KMS-11 (cell line): ENCODE results near the gene NPS.

Experiments
- H2AFZ ChIP-seq: fragments of 200-600 bp; sonication (generic); 2 replicates; pipeline ENCODE4 v1.6.1; 2016; ENCODE audit warnings: antibody characterized with exemption, mixed run types, low read depth
- H3K27ac ChIP-seq: fragments of 200-600 bp; sonication (generic); 2 replicates; pipeline ENCODE4 v1.6.1; 2016; ENCODE audit warnings: mild to moderate bottlenecking, mixed run types
- H3K27me3 ChIP-seq: fragments of 200-600 bp; sonication (generic); 2 replicates; pipeline ENCODE4 v1.6.1; 2017; ENCODE audit warnings: mild to moderate bottlenecking, low read depth, mixed run types, moderate library complexity; ENCODE audit not compliant: insufficient read depth
- H3K36me3 ChIP-seq: fragments of 200-600 bp; sonication (generic); 2 replicates; pipeline ENCODE4 v1.6.1; 2017; ENCODE audit warnings: mild to moderate bottlenecking, mixed run types; ENCODE audit not compliant: insufficient read depth
- H3K4me1 ChIP-seq: fragments of 200-600 bp; sonication (generic); 2 replicates; pipeline ENCODE4 v1.6.1; 2016; ENCODE audit warnings: mild to moderate bottlenecking, low read depth, mixed run types; ENCODE audit not compliant: poor library complexity, severe bottlenecking
- H3K4me2 ChIP-seq: fragments of 200-600 bp; sonication (generic); 2 replicates; pipeline ENCODE4 v1.7.0; 2016; ENCODE audit warnings: mild to moderate bottlenecking, mixed run types
- H3K4me3 ChIP-seq: fragments of 200-600 bp; sonication (generic); IDR thresholded peaks from 2 replicates; pipeline ENCODE4 v1.6.1; 2017; ENCODE audit warnings: low read depth, low read length, mixed read lengths; ENCODE audit not compliant: insufficient read depth
- H3K79me2 ChIP-seq: fragments of 200-600 bp; sonication (generic); 2 replicates; pipeline ENCODE4 v1.6.1; 2016; ENCODE audit warnings: low read depth, mixed run types; ENCODE audit not compliant: insufficient read depth
- H3K9ac ChIP-seq: fragments of 200-600 bp; sonication (generic); 2 replicates; pipeline ENCODE4 v1.6.1; 2016; ENCODE audit warnings: mild to moderate bottlenecking, mixed run types
- H4K20me1 ChIP-seq: fragments of 200-600 bp; sonication (generic); 2 replicates; pipeline ENCODE4 v1.6.1; 2016; ENCODE audit warnings: mild to moderate bottlenecking, mixed run types; ENCODE audit not compliant: insufficient read depth
- CTCF ChIP-seq: fragments of 200-600 bp; sonication (generic); conservative IDR thresholded peaks from 2 replicates; pipeline ENCODE4 v1.6.1; 2017; ENCODE audit warnings: low read depth, mild to moderate bottlenecking, antibody characterized with exemption, low read length, moderate library complexity, mixed read lengths

The NPS gene

DNA sequence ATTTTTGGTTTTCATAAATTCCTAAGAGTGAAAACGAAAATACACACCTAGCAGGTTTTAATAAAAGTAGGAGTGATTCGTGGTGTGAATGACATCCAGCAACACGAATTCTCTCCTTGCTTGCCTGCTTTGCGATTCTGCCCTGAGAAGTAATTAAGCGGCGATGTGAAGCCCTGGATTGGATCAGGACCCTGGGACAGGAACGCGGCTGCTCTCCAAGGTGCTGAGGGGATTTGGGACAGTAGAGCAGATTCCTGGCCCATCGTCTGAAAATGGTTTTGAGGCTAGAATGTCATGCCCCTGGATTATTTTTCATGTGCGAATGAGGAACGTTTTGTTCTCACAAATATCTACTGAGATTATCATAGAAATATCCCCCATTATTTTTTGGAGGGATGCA is 7.8 kb downstream of the NPS start:
- no peak overlapping the region for H2AFZ ChIP-seq
- H4K20me1 ChIP-seq = no peaks in the 10 kb centered on the region
- H3K27me3 ChIP-seq = no peaks in the 10 kb centered on the region
- no peak overlapping the region for H3K4me3 ChIP-seq
- no peaks in the 10 kb centered on the region for H3K4me1 ChIP-seq
- no peak overlapping the region for H3K27ac ChIP-seq
- no peaks in the 10 kb centered on the region for H3K36me3 ChIP-seq
- no peak overlapping the region for H3K9ac ChIP-seq
- no peak overlapping the region for H3K4me2 ChIP-seq
- H3K79me2 ChIP-seq = no peaks in the 10 kb centered on the region
- no peak for TF ChIP-seq CTCF

- Histone ChIP-seq H3K4me1 (no peaks in the 10 kb centered on the region), H3K4me2 (no peak overlapping the region)
Measured at GRCh38 chr10:127561647-127562046, 12.5 kb downstream of the NPS start.

DNA sequence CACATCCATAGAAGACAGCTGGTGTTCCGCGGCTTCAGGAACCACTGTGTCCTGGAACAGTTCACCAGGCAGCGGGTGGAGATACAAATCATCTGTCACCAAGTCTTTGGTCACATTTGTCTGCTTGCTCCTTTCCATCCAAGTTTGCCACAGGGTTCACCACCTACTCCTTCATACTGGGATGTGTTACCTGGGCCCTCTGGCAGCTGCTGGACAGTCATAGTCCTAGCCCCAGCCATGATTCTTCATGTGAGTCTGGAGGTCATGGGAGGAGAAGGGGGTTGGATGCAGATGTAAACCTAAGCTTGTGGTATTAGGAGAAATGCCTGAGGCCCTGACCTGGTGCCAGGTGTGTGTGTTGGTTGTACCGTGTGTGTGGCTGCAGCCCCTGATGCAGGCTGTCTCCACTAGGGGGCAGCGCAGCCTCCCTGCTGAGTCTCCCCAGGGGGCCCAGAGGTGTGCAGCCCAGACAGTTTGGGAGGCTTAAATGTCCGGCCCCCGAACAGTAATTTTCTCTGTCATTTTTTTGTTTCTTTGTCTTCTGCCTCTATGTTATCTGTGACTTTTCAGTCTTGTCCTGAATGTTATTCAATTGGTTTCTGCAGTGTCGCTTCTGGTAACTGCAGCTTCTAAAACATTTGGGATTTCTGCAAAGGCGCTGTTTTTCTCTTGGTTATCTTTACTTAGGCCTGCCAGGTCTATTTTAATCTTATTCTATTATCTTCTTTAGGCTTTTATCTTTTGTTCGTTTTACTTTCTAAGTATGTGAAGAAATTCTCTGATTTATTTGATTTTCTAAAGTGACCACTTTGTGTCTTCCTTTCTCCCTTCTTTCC is 14.8 kb downstream of the NPS start:
- 0 out of 2 replicates have a peak, but pooled peaks have one; percentile 39 for TF ChIP-seq CTCF
- Histone ChIP-seq H3K4me3 (no peak overlapping the region), H3K27me3 (no peaks in the 10 kb centered on the region), H3K36me3 (no peaks in the 10 kb centered on the region), H3K4me2 (no peak overlapping the region), H2AFZ (no peak overlapping the region), H3K9ac (no peak overlapping the region), H3K79me2 (no peaks in the 10 kb centered on the region), H3K27ac (no peak overlapping the region), H3K4me1 (no peaks in the 10 kb centered on the region), H4K20me1 (no peaks in the 10 kb centered on the region)

More at GRCh38 chr10:127561647-127562046, 12.5 kb downstream of the NPS start:
- Histone ChIP-seq H3K9ac (no peak overlapping the region), H4K20me1 (no peaks in the 10 kb centered on the region), H3K79me2 (no peaks in the 10 kb centered on the region), H2AFZ (no peak overlapping the region), H3K4me3 (no peak overlapping the region), H3K27ac (no peak overlapping the region), H3K36me3 (no peaks in the 10 kb centered on the region), H3K27me3 (no peaks in the 10 kb centered on the region)
- no peak for TF ChIP-seq CTCF

DNA sequence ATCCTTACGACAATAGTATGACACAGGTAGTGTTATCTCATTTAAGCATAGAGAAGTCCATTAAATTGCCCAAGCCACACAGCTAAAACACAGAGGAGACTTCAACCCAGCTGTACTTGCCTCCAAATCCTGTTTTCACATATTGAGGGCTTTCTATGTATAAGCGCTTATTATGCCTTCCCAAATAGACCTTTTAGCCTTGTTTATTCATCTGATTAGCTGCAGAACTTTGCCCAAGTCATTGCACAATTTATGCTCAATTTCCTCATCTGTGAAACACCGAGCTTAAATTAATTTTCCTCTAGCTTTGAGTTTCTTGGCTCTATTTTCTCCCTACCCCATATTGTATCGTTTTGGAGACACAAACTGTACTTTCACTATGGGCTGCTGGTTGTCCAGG is 15.5 kb downstream of the NPS start:
- no peak overlapping the region for H3K27ac ChIP-seq
- no peak overlapping the region for H2AFZ ChIP-seq
- H3K27me3 ChIP-seq = no peaks in the 10 kb centered on the region
- H3K4me3 ChIP-seq = no peak overlapping the region
- no peak for TF ChIP-seq CTCF
- H3K4me1 ChIP-seq = no peaks in the 10 kb centered on the region
- no peaks in the 10 kb centered on the region for H3K79me2 ChIP-seq
- no peaks in the 10 kb centered on the region for H3K36me3 ChIP-seq
- no peaks in the 10 kb centered on the region for H4K20me1 ChIP-seq
- no peak overlapping the region for H3K4me2 ChIP-seq
- no peak overlapping the region for H3K9ac ChIP-seq
